T-helper 2 cell (primary cell): ENCODE results near the gene MAPK10.
"Not testable (repeated sequence)": the region's sequence is repeated elsewhere in the genome, so short reads cannot be mapped to it uniquely, and the experiment has no call there.

ENCODE experiments used
- DNase-seq, 5 experiments: peaks; one replicate each; pipeline versions ENCODE4 v3.0.0 to v3.0.0-alpha.2; 2012 to 2022

Gene MAPK10

DNA sequence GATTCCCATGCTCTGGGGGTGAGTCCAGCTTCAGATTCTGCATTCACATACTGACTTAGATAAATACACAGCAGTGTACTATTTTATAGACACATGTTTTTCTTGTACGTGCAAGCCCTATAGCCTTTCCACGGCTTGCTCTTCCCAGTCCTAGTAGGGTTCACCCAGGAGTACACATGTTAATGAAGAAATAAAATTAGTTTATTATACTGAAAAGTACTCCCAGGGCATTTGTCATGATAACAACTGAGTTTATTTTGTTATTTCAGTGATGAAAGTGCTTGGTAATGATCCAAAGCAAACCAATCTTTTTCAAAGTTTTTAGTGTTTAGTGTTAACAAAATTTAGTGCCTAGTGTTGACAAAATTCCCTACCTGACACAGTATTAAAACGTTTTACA is 21.3 kb downstream of the MAPK10 start:
- DNase-seq = no peak

DNA sequence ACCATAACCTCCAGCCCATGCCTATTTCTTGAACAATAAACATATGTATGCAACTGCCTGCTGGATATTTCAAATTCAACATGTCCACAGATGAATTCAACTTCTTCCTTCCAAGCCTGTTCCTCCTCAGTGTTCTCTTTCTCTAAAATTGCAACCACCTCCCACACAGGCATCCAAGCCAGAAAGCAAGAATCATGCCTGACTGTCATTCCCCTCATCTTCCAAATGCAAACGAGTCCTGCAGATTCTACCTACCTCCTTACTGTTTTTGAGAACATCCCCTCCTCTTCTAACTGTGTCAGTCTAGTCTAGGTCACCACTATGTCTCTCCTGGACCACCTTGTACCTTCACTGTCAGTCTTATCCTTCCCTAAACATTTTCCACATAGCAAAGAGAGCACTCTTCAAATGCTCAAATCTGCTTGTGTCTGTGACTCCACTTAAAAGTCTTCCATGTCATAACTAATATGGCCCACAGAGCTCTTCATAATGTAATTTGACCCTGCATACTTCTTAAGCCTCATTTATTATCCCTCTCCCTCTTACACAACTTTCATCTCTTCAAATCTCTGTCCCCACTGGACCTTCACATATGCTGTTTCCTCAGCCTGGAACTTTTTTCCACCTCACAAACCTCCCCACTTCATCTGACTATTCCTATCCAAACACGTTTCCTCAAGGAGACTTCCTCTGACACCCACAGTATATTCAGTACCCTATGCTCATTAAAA is 25.7 kb downstream of the MAPK10 start:
- no peak for DNase-seq

DNA sequence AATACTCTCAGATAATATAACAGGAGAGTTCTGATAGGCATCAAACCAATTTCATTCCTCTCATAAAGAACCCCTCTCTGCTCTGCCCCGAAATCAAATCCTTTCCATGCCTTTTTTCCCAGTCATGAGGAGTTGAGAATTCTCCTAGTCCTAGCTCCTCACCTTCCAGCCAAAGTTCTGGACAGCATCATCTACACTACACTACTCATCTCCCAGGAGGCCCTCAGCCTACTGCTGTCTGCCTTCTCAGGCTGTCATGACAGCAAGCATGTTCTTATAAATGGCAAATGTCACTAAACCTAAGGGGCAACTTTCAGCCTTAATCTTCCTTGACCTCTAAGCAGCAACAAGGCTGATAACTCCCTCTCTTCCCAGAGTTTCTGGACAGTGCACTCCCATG is 26.6 kb downstream of the MAPK10 start:
- DNase-seq = no peak

DNA sequence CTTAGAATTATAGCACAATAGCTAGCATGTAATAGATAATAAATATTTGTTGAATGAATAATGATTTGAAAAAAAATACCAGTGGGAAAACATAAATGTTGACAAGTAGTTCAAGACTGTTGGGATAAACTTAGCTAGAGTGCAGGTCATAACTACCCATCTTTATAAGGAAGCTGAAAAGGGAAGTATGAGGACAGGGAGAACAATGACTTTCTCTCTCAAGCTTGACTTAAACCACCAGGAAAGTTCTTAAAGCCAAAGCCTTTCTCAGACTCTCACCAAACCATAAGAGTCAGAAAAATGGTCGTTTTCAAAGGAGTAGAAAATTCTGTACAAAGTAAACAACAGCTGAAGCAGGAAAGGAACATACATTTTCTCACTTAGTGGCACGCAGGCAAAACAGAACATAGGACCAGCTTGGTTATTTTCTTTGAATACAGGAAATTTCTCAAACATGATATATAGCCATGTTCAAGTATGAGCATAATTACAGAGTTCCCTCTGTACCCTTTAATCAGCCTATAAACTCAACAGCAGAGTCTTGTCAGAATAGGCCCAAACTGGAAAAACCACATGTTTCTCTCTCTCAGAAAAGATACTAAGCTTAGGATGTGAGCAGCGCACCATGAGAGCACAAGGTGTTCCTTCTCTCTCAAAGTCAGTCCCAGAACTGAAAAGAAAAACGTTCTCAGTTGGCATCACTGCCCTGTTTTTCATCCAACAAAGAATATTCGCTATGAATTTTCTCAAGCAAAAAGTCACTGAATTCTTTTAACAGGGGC is 28.7 kb downstream of the MAPK10 start:
- DNase-seq = no peak

DNA sequence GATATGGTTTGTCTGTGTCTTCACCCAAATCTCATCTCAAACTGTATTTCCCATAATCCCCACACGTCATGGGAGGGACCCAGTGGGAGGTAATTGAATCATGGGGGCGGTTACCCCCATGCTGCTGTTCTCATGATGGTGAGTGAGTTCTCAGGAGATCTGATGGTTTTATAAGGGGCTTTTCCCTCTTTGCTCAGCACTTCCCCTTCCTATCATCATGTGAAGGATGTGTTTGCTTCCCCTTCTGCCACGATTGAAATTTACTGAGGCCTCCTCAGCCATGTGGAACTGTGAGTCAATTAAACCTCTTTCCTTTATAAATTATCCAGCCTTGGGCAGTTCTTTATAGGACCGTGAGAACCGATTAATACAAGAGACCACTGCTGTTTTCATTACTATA is 29.4 kb downstream of the MAPK10 start:
- not testable (repeated sequence) for DNase-seq

DNA sequence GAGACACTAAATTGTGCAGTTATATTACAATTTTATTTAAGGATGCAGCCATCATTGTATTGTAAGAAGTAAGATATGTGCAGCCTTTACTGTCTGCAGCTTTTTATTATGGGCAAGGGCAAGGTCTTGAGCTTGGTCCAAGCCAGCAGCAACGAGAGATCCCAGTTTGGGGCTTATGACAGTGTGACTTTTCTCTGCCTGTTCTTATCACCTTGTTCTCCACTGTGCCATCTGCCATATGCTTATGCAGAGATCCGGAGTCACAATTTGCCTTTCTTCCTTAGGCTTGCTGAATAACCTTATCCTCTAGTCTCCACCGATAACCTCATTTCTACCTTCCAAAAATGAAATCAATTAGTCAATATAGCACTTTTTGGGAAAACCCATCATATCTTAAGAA is 30.4 kb downstream of the MAPK10 start:
- DNase-seq = no peak

DNA sequence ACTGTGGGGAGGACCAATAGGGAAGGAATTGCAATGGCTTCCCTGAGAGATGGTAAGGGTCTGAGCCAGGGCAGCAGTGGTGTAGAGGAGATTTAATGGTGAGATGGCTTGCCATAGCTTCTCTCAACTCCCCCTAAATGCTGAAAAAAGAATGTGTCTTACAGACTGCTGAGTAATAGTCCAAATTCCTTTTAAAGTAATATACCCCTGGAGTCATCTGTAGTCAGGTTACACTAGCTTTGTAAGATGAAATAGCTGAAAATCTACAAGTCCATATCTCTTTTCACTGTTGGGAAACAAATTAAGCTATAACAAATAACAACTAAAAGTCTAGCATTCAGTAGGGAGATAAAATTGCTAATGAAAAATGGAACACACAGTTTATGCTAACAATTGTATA is 33.5 kb downstream of the MAPK10 start:
- no peak for DNase-seq

DNA sequence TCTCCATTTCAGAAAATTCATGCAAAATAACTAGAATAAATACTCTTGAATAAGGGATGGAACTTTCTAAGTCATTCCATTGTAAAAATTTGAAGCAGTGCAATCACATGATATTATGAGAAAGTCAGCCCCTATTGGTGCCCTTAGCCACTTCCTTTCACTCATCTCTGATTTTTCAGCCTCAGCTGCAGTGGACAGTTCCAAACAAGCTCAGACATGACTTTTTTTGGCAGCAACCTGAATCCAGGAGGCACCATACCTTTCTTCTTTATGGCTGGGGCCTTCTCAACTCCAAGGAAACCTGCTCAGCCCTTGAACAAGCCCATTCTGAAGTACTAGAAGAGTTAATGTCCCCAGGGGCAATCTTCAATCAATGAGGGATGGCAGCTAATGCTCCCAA is 40.5 kb downstream of the MAPK10 start:
- DNase-seq = no peak

DNA sequence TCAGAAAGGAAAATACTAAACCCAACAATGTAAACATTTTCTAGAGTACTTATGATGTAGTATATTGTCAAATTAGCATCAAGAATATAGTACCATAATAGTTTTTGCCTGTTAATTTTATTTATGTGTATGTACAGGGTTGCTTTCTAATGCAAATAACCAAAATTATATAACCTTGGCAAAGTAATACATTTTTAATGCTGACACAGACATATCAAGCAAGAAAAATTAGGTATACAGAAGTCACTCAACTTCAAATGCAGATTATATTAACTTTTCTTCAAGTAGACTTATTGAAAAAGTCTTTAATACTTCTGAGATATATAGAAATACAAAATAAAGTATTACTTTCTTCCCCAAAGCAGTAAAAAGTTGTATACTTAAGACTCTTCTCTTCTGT is 44.3 kb downstream of the MAPK10 start:
- DNase-seq = no peak

DNA sequence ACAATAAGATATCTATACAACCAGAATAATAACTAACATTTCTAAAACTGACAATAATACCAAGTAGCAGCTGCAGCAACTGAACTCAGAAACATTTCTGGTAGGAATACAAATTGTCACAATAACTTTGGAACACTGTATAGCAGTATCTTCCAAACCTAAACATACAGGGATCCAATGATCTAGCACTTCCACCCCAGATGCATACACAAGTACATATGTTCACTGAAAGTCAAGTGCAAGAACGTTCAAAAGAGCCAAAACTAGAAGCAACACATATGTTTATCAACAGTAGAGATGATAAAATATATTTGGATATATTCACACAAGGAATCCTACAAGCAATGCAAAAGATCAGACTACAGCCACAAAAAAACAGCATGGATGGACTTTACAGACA is 46.2 kb downstream of the MAPK10 start:
- DNase-seq = no peak

DNA sequence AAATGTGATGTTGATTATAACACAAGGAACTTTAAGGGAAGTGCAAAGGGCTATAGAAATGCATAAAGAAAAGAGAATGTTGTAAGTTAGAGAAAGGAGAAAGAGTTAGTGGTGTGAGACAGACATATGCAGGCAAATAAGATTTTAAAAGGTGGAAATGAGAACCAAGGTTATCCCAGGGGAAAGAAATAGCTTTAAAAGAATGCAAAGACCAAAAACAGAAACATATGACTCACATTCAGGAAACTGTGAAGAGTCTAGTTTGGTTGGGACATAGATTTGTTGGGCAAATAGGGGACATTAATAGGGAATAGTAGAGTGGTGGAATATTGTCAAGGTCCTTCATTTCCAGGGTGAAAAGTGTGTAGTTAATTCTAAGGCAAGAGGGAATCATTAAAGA is 52.4 kb downstream of the MAPK10 start:
- no peak for DNase-seq

DNA sequence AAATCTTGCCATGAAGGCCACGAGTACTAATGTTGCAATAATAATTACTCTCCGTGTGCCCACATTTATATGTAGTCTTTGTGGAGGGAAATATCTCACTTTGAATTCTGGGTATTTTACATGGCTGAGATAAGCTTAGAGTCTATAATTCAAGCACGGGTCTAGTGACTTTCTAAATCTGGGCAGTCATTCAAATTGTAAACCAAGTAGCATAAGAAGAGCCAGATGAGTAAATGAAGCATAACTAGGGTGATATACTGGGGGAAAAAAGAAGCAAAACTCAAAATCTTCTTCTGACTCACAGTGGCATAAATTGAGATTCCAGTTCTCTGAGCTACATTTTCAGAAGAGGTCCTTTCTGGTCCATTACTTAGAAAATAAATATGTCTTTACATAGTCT is 53.0 kb downstream of the MAPK10 start:
- DNase-seq = no peak

DNA sequence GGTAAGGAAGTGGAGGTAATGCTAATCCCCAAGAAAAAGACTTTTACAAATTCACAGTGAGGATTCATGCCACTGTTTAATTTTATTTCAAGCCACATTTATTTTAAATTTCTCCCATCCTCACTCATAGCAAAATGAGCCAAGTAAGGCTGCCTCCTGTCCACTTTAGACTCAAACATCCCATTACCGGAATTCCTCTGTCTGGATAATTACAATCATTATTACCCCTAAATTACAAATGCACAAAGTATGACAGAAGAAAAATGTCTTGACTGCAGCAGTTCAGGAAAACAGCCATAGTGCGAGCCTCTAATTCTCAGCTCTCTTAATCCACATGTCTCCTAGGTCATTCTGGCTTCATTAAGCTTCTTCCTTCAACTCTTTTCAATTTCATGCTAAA is 57.0 kb downstream of the MAPK10 start:
- DNase-seq = no peak

DNA sequence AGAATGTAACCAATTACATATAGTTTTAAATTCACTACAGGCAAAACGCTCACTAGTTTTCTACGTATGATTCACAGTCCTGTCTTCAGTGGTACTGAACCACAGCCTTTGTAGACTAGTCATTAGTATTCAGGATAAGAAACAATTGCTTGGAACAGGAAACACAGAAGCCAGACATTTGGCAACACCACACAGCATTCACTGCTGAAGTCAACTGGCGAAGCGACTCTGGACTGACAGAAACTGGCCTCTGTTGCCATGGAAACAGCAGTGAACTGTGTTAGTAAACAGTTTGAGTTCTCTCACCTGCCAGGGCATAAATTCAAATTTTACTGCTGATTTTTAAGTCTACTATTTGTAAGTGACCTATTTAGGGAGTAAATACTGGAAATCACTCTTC is 57.6 kb downstream of the MAPK10 start:
- DNase-seq = no peak

DNA sequence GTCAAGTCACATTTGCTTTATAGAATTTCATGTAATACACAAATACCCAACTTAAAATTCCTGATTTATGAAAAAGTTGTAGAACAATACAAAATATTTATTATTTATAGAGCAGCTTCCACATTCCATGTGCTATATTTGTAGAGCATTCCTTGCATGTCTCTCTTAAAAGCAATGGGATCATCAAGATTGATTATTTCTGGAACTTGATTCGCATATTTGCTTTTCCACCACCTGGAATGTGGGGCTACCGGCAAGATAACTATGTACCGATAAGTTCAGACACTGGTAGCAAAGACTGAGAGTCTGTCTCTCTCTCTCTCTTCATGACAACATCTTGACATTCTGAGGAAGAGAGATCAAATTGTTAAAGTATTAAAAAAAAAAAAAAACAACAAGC is 59.3 kb downstream of the MAPK10 start:
- DNase-seq = no peak

DNA sequence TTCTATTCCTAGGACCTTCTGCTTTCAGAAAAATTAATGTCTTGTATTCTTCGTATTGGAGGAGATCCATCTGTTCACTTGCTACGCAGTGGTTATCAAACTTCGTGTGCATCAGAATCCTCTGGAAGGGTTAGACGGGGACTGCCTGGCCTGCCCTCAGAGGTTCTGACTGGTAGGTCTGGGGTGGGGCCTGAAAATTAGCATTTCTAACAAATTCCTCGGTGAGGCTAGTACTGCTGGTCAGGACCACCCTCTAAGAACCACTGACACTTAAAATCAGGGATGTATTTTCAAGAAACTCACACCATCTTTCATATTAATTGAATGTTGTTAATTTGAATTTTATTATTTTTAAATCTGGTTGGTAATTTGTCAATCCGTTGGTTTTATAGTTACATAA is 63.0 kb downstream of the MAPK10 start:
- no peak for DNase-seq

DNA sequence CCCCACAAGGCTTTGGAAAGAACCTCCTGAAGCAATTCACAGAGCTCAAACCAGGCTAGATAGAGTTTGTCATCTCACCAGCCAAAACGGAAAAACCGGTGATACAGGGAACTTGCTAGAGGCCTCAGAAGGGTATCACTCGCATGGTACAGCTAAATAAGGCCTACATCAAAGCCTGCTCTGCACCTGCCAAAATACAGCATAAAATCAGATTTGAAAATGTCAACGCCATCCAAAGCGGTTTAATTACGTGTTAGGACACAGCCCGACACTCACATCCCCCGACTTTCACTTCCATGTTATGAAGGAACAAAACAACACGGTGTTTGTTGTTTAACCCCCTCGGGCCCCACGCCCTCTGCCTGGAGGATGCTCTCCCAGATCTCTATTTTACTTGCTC is 65.0 kb downstream of the MAPK10 start:
- no peak for DNase-seq

DNA sequence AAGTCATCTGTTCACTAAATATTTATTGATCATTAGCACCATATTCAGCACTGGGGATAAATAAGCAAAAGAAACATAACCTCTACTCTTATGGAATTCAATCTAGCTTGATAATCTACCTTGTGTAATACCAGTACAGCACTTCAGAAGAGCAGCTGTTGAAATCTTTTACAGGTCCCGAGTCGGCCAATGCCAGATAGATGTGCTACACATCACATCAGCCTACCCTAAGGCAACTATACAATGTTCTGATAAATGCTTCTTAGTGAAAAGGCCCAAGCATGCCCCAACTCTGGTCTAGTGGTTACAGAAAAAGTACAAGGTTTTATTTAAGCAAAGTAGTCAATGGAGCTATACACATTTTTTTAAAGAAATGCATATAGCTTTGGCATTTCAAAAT is 68.7 kb downstream of the MAPK10 start:
- no peak for DNase-seq

DNA sequence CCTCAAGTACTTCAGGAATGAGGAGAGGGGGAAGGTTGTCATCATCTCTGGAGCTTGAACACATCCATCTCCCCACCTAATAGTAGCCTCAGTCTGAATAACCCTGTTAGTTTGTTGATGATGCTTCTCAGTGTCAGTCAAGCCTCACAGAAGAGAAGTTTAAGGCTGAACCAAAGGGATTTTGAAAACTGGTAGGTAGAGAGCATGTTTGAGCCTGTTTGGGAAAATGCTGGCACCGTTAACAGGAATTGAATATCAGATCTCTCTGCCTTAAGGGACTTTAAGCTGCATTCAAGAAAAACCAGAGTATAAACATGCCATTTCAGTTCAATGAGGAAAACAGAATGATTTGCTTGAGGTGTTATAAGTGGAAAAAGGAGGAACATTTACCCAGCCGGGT is 73.1 kb downstream of the MAPK10 start:
- no peak for DNase-seq

DNA sequence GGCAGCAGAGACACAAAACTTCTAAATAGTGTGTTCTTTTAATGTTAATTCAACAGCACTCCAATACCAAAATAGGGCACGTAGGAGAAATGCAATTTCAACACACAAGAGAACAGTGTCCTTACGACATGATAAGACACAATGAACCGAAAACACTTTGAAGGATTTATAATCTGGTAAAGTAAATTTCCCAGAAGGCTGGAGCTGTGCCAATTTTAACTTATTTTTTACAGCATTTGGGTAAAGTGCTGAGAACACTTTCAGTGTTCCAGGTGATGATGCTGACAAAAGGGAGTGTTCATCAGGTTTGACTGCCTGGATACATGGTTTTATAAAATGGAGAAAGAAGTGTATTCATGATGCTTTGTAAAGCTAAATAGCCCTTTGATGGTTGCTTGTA is 76.5 kb downstream of the MAPK10 start:
- DNase-seq = no peak

DNA sequence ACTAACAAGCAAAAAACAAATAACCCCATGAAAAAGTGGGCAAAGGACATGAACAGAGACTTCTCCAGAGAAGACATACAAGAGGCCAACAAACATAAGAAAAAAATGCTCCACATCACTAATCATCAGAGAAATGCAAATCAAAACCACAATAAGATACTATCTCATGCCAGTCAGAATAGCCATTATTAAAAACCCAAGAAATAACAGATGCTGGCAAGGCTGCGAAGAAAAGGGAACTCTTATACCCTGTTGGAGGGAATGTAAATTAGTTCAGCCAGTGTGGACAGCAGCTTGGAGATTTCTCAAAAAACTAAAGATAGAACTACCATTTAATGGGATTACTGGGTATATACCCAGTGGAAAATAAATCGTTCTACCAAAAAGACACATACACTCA is 79.6 kb downstream of the MAPK10 start:
- DNase-seq = no peak

DNA sequence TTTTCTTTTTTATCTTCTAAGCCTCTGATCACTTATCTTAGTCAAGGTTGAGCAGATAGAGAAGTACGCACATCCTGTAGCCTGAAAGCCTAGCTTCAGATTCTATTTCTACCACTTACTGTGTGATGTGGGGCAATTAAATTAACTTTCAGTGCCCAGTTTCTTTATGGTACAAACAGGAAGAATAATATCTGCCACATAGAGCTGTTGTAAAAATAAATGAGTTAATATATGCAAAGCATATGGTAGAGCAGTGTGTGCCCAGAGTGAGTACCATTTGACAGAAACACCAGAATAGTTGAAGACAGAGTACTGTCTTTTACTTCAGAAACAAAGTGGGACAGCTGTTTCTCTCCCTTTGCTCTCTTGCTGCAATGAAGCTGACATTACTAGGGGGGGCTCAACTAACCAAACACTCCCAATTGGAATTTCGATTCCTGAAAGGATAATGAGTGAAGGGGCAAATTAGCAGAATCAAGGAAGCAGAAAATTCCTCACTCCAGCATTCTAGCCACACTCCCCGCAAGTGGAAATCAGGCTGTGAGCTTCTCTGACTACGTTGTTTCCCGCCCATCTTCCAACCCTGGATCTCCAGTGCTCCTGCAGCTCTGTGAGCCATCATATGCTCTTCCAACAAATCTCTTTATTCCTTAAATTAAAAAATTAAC is 80.4 kb downstream of the MAPK10 start:
- DNase-seq = no peak

DNA sequence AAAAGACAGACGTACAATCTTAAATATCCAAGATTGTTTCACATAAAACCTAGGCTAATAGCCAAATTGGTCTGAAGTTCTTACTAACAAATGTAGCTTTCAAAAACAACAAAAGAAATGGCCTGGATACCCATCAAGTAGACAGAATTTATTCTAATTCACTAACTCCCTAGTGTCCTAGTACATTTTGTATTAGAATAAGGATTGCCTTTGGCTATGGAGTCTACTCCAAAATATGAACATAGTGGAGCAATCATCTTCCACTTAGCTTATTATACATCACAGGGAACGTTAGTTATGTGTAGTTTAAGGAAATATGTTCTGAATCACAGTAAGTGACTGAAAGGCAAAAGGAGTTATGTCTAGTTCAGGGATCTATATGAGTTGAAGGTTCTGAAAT is 81.7 kb downstream of the MAPK10 start:
- DNase-seq = no peak

DNA sequence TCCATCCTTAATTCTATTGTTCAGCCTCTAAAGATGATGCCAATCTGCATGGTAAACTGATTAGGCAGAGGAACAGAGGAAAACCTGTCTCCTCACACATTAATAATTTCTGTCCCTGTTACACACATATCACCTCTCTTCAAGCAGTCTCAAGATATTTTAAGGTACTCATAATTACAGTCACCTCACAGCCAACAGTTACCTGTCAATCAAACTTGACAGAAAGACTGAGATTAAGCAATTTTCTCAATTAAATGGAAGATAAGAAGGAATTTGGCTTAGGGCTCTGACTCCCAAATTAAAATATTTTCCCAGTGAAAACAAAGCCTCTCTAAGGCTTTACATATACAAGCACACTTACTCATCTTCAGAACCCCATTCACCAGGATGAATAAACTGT is 85.2 kb downstream of the MAPK10 start:
- no peak for DNase-seq
